ENCODE data around the gene PLA2G5.

GRCh38 chr1:20029178-20029912 lies 40.6 kb upstream of the PLA2G5 start:
- TF ChIP-seq CTCF (IDR thresholded peaks at IDR 0.05; ENCODE audit: low read depth, low read length) (no peak), EZH2phosphoT487 (IDR thresholded peaks at IDR 0.05; ENCODE audit: low read depth) (no peak)
